GM10266 (cell line): Measurements from ENCODE around the gene KANTR.

Source experiments
- DNase-seq: peaks from one replicate; pipeline ENCODE4 v3.0.0; 2012; ENCODE audit errors: extremely low spot score
- CTCF ChIP-seq: IDR thresholded peaks from 2 replicates; pipeline ENCODE4 v1.5.1; 2012; ENCODE audit warnings: mild to moderate bottlenecking, low read depth; ENCODE audit not compliant: control insufficient read depth, insufficient read depth; ENCODE audit errors: missing control alignments

Gene KANTR

GRCh38 chrX:53087388-53087831 lies 6.5 kb upstream of the KANTR start:
- no peak for TF ChIP-seq CTCF
- DNase-seq: no peak

- peak; percentile 71 for DNase-seq
- no peak for TF ChIP-seq CTCF
These were observed 5.6 kb upstream of the KANTR start for GRCh38 chrX:53088136-53088974.

GRCh38 chrX:53089224-53089842 lies 4.6 kb upstream of the KANTR start:
- peak; percentile 66 for TF ChIP-seq CTCF
- no peak for DNase-seq

GRCh38 chrX:53089925-53090324 lies 4.0 kb upstream of the KANTR start:
- DNase-seq: no peak
- no peak for TF ChIP-seq CTCF

- no peak for DNase-seq
These were observed 2.6 kb upstream of the KANTR start for GRCh38 chrX:53091354-53091753.

GRCh38 chrX:53093177-53093655 lies 726 bp upstream of the KANTR start:
- DNase-seq: peak; percentile 70
- peak; percentile 69 for TF ChIP-seq CTCF

More at GRCh38 chrX:53091354-53091753, 2.6 kb upstream of the KANTR start:
- TF ChIP-seq CTCF: no peak

- DNase-seq: no peak
- TF ChIP-seq CTCF: no peak
These were observed 602 bp downstream of the KANTR start for GRCh38 chrX:53094582-53094905.
